K562 (cell line): ENCODE results near the gene FBLIM1.

Experiments used
- ADNP ChIP-seq: fragments of 200-800 bp; sonication (Bioruptor generic); IDR thresholded peaks from 2 replicates; pipeline ENCODE4 v1.6.1; 2016; ENCODE audit warnings: missing genetic modification characterization, missing compliant biosample characterization
- BHLHE40 ChIP-seq: IDR thresholded peaks from 2 replicates; pipeline ENCODE4 v1.6.1; 2011; ENCODE audit warnings: low read length, improper control_type of control experiment
- E2F5 ChIP-seq: sonication (generic); formaldehyde crosslinking; IDR thresholded peaks from 2 replicates; pipeline ENCODE4 v1.8.0; 2022; ENCODE audit warnings: mild to moderate bottlenecking, missing genetic modification reagents
- ELF4 ChIP-seq: fragments of 450-650 bp; formaldehyde crosslinking; IDR thresholded peaks from 2 replicates; pipeline ENCODE4 v1.4.0; 2022; ENCODE audit warnings: missing genetic modification characterization
- EZH2 ChIP-seq: IDR thresholded peaks from 2 replicates; pipeline ENCODE4 v1.6.1; 2012; ENCODE audit warnings: low read depth, mild to moderate bottlenecking, inconsistent platforms, low read length, borderline replicate concordance
- GATA2 ChIP-seq: sonication (generic); formaldehyde crosslinking; IDR thresholded peaks from 2 replicates; pipeline ENCODE4 v1.4.0; 2020; ENCODE audit warnings: mild to moderate bottlenecking, missing genetic modification reagents
- RAD21 ChIP-seq, 2 experiments: fragments of 250-450 bp in 1 of 2; fragments of 450-650 bp in 1 of 2; sonication (Bioruptor Pico) in 1 of 2; formaldehyde crosslinking in 1 of 2; IDR thresholded peaks in 1 of 2; conservative IDR thresholded peaks in 1 of 2; 2 replicates each; pipeline versions ENCODE4 v1.4.0 to v1.8.0; 2020 to 2022; ENCODE audit warnings: mild to moderate bottlenecking in 2 of 2, moderate library complexity in 1 of 2
- TCF7 ChIP-seq: sonication (generic); IDR thresholded peaks from 2 replicates; pipeline ENCODE4 v1.6.1; 2016; ENCODE audit warnings: antibody characterized with exemption, borderline replicate concordance
- ZBTB33 ChIP-seq: sonication (generic); formaldehyde crosslinking; IDR thresholded peaks from 2 replicates; pipeline ENCODE4 v1.8.1; 2023; ENCODE audit warnings: mild to moderate bottlenecking, missing genetic modification reagents
- ZBTB43 ChIP-seq: sonication (generic); formaldehyde crosslinking; IDR thresholded peaks from 2 replicates; pipeline ENCODE4 v1.8.0; 2023; ENCODE audit warnings: mild to moderate bottlenecking, missing genetic modification reagents
- ZNF3 ChIP-seq: fragments of 250-450 bp; sonication (Bioruptor Pico); IDR thresholded peaks from 2 replicates; pipeline ENCODE4 v1.5.0; 2021; ENCODE audit warnings: mild to moderate bottlenecking, moderate library complexity
- TF ChIP-seq, protein P1 (sequence below), 2 experiments: fragments of 450-650 bp; IDR thresholded peaks; 2 replicates each; pipeline ENCODE4 v1.6.1; 2016; ENCODE audit warnings: mild to moderate bottlenecking in 2 of 2, borderline replicate concordance in 1 of 2, low read depth in 1 of 2, moderate library complexity in 1 of 2
- TF ChIP-seq, protein P2 (sequence below), 3 experiments: IDR thresholded peaks in 2 of 3; conservative IDR thresholded peaks in 1 of 3; 2 replicates each; pipeline ENCODE4 v1.5.1; 2011 to 2012; ENCODE audit warnings: low read length in 3 of 3, mild to moderate bottlenecking in 3 of 3, control low read depth in 2 of 3, improper control_type of control experiment in 1 of 3, inconsistent platforms in 1 of 3, low read depth in 1 of 3, mixed read lengths in 1 of 3, moderate library complexity in 1 of 3; ENCODE audit not compliant: insufficient read depth in 2 of 3

GRCh38 chr1:15738416-15739113 lies 20.0 kb upstream of the FBLIM1 start:
- no peak for TF ChIP-seq RAD21 (CRISPR knock-in tag; conservative IDR thresholded peaks at IDR 0.05 in 1 of 2, IDR thresholded peaks at IDR 0.05 in 1 of 2)
- TF ChIP-seq ZBTB33 (CRISPR knock-in tag), result no peak
- TF ChIP-seq ZNF3 (CRISPR knock-in tag), result no peak
- no peak for TF ChIP-seq E2F5
- TF ChIP-seq EZH2, result no peak
- TF ChIP-seq, protein P1, sequence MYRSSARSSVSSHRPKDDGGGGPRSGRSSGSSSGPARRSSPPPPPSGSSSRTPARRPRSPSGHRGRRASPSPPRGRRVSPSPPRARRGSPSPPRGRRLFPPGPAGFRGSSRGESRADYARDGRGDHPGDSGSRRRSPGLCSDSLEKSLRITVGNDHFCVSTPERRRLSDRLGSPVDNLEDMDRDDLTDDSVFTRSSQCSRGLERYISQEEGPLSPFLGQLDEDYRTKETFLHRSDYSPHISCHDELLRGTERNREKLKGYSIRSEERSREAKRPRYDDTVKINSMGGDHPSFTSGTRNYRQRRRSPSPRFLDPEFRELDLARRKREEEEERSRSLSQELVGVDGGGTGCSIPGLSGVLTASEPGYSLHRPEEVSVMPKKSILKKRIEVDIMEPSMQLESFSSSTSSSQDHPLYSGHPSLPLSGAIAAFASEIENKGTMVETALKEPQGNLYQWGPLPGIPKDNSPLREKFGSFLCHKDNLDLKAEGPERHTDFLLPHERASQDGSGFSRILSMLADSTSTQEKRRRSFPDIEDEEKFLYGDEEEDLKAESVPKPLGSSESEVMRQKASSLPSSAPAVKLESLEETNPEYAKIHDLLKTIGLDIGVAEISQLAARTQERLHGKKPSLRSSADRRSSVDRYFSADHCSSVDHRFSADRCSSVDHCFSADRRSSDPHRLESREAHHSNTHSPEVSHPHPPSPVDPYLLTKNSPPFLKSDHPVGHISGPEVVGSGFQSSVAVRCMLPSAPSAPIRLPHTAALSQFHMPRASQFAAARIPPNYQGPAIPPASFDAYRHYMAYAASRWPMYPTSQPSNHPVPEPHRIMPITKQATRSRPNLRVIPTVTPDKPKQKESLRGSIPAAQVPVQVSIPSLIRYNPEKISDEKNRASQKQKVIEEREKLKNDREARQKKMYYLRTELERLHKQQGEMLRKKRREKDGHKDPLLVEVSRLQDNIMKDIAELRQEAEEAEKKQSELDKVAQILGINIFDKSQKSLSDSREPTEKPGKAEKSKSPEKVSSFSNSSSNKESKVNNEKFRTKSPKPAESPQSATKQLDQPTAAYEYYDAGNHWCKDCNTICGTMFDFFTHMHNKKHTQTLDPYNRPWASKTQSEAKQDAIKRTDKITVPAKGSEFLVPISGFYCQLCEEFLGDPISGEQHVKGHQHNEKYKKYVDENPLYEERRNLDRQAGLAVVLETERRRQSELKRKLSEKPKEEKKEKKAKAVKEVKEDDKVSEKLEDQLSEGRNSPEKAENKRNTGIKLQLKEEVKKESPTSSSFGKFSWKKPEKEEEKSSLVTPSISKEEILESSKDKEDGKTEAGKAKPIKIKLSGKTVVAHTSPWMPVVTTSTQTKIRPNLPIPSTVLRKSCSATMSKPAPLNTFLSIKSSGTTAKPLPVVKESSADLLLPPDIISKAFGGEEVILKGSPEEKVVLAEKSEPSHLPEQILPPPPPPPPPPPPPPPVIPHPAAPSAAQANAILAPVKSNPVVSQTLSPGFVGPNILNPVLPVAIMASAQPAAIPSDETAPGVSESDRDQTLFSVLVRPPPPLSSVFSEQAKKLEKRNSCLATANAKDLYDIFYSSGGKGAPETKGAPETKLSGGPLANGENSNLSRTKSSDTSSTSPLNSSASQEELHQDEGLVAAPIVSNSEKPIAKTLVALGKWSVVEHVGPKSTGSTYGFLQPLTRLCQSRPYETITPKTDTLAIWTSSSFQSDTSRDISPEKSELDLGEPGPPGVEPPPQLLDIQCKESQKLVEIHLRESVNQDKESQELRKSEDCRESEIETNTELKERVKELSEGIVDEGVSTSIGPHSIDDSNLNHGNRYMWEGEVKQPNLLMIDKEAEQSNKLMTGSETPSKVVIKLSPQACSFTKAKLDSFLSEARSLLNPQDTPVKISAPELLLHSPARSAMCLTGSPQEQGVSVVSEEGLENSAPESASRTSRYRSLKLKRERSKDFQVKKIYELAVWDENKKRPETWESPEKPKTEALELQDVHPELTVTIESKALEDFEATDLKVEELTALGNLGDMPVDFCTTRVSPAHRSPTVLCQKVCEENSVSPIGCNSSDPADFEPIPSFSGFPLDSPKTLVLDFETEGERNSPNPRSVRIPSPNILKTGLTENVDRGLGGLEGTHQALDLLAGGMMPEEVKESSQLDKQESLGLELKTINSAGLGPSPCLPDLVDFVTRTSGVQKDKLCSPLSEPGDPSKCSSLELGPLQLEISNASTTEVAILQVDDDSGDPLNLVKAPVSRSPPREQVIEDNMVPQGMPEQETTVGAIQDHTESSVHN (IDR thresholded peaks at IDR 0.05; ENCODE audit: borderline replicate concordance in 1 of 2, low read depth in 1 of 2), result no peak
- TF ChIP-seq, protein P2, sequence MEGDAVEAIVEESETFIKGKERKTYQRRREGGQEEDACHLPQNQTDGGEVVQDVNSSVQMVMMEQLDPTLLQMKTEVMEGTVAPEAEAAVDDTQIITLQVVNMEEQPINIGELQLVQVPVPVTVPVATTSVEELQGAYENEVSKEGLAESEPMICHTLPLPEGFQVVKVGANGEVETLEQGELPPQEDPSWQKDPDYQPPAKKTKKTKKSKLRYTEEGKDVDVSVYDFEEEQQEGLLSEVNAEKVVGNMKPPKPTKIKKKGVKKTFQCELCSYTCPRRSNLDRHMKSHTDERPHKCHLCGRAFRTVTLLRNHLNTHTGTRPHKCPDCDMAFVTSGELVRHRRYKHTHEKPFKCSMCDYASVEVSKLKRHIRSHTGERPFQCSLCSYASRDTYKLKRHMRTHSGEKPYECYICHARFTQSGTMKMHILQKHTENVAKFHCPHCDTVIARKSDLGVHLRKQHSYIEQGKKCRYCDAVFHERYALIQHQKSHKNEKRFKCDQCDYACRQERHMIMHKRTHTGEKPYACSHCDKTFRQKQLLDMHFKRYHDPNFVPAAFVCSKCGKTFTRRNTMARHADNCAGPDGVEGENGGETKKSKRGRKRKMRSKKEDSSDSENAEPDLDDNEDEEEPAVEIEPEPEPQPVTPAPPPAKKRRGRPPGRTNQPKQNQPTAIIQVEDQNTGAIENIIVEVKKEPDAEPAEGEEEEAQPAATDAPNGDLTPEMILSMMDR (IDR thresholded peaks at IDR 0.05 in 2 of 3, conservative IDR thresholded peaks at IDR 0.05 in 1 of 3; ENCODE audit: insufficient read depth in 2 of 3, low read depth in 1 of 3, low read length in 3 of 3), result no peak
- TF ChIP-seq BHLHE40, result no peak
- no peak for TF ChIP-seq TCF7
- TF ChIP-seq ELF4 (CRISPR knock-in tag), result no peak
- no peak for TF ChIP-seq ZBTB43 (CRISPR knock-in tag)
- TF ChIP-seq ADNP (tag), result no peak
- TF ChIP-seq GATA2, result no peak
